Naive thymus-derived CD4-positive, alpha-beta T cell (primary cell): ENCODE data around the gene TRPM5. TPM values are rescaled to one million over a fixed set of nuclear protein-coding genes. Genes with fewer than 3 reads are reported as not detected.

Experiments used
- ATAC-seq: fragments of 150-1000 bp; cut with Tn5 transposase; 2 replicates; pipeline ENCODE4 v1.10.0; 2021; ENCODE audit warnings: mild to moderate bottlenecking, moderate library complexity
- CTCF ChIA-PET: fragments of 350-600 bp; sonication (Branson Sonifier 250); formaldehyde crosslinking; loops from one replicate; lab custom pipeline; 2021; ENCODE audit warnings: antibody characterized with exemption; lab: Charles Lee
- POLR2A ChIA-PET: fragments of 350-600 bp; sonication (Branson Sonifier 250); formaldehyde crosslinking; loops from one replicate; lab custom pipeline; 2021; ENCODE audit warnings: antibody characterized with exemption, inconsistent platforms; lab: Charles Lee
- DNase-seq, 9 donors: peaks; one replicate each; pipeline versions ENCODE4 v3.0.0 to v3.0.0-alpha.2; 2020 to 2022; ENCODE audit warnings: mixed read lengths in 1 of 9
- H3K27ac ChIP-seq: one replicate; pipeline ENCODE4 v1.7.0; 2013; ENCODE audit warnings: mild to moderate bottlenecking, low read depth, low read length, moderate library complexity
- H3K27me3 ChIP-seq, 2 donors: one replicate each; pipeline ENCODE4 v1.7.0; 2013; ENCODE audit warnings: low read length in 2 of 2, mild to moderate bottlenecking in 2 of 2, moderate library complexity in 2 of 2; ENCODE audit not compliant: control insufficient read depth in 2 of 2, insufficient read depth in 2 of 2
- H3K36me3 ChIP-seq, 3 experiments: 1 replicate in 2 of 3; 2 replicates in 1 of 3; pipeline ENCODE4 v1.7.0; 2013; ENCODE audit warnings: low read length in 3 of 3, mild to moderate bottlenecking in 3 of 3, moderate library complexity in 1 of 3; ENCODE audit not compliant: insufficient read depth in 3 of 3, control insufficient read depth in 2 of 3
- H3K4me1 ChIP-seq, 2 donors: one replicate each; pipeline ENCODE4 v1.7.0; 2013; ENCODE audit warnings: low read length in 2 of 2, mild to moderate bottlenecking in 2 of 2, moderate library complexity in 1 of 2; ENCODE audit not compliant: control insufficient read depth in 2 of 2, insufficient read depth in 2 of 2
- H3K4me3 ChIP-seq: 2 replicates; pipeline ENCODE4 v1.7.0; 2013; ENCODE audit warnings: mild to moderate bottlenecking, low read length
- H3K9me3 ChIP-seq, 3 experiments: 1 replicate in 2 of 3; 2 replicates in 1 of 3; pipeline ENCODE4 v1.7.0; 2013; ENCODE audit warnings: low read length in 3 of 3; ENCODE audit not compliant: control insufficient read depth in 2 of 3
- H3K27ac Mint-ChIP-seq, 9 donors: one replicate each; pipeline ENCODE4 v1.8.0; 2020 to 2022; ENCODE audit warnings: mixed read lengths in 9 of 9, mild to moderate bottlenecking in 8 of 9, moderate library complexity in 5 of 9, inconsistent platforms in 2 of 9
- H3K27me3 Mint-ChIP-seq, 5 donors: one replicate each; pipeline ENCODE4 v1.8.0; 2021 to 2022; ENCODE audit warnings: mixed read lengths in 5 of 5, mild to moderate bottlenecking in 1 of 5
- H3K36me3 Mint-ChIP-seq, 5 donors: one replicate each; pipeline ENCODE4 v1.8.0; 2020 to 2022; ENCODE audit warnings: mixed read lengths in 5 of 5, mild to moderate bottlenecking in 3 of 5, inconsistent platforms in 1 of 5
- H3K4me1 Mint-ChIP-seq, 7 donors: one replicate each; pipeline ENCODE4 v1.8.0; 2020 to 2022; ENCODE audit warnings: mixed read lengths in 7 of 7, mild to moderate bottlenecking in 3 of 7, inconsistent platforms in 1 of 7
- H3K4me3 Mint-ChIP-seq, 10 donors: one replicate each; pipeline ENCODE4 v1.8.0; 2020 to 2022; ENCODE audit warnings: mild to moderate bottlenecking in 10 of 10, mixed read lengths in 10 of 10, moderate library complexity in 6 of 10, inconsistent platforms in 2 of 10
- H3K9me3 Mint-ChIP-seq, 11 donors: one replicate each; pipeline ENCODE4 v1.8.0; 2020 to 2022; ENCODE audit warnings: mixed read lengths in 11 of 11, mild to moderate bottlenecking in 4 of 11, inconsistent platforms in 1 of 11, moderate library complexity in 1 of 11
- intact Hi-C, 2 donors: fragments of 100-400 bp; cut with micrococcal nuclease; formaldehyde crosslinking; loops; one replicate each; pipeline ENCODE4 v1.15.1; 2023
- polyA plus RNA-seq, 2 donors: library from polyadenylated mRNA; unstranded; fragments of 300-500 nt; fragmentation: Illumina TruSeq; gene quantifications; one replicate each; pipeline ENCODE4 v1.2.3, GENCODE V29; 2021
- total RNA-seq, 6 experiments: library from RNA in 5 of 6; stranded (reverse) in 5 of 6; gene quantifications; 1 replicate in 5 of 6; 2 replicates in 1 of 6; pipeline ENCODE4 v1.2.3 and lab custom pipeline; 2021 to 2026

TRPM5 gene
- total and polyA plus RNA-seq, 7 experiments from 2014 or later, result 0.05 to 1.1 (median 0.63) TPM; not detected in 1

- Mint-ChIP-seq H3K4me3 (no peak overlapping the region), H3K27ac (no peak overlapping the region), H3K4me1 (no peaks in the 10 kb centered on the region), H3K27me3 (no peaks in the 10 kb centered on the region), H3K36me3 (no peaks in the 10 kb centered on the region), H3K9me3 (no peaks in the 10 kb centered on the region)
- Histone ChIP-seq H3K36me3 (no peaks in the 10 kb centered on the region), H3K4me1 (no peaks in the 10 kb centered on the region), H3K27ac (no peak overlapping the region), H3K9me3 (no peaks in the 10 kb centered on the region), H3K27me3 (no peaks in the 10 kb centered on the region), H3K4me3 (no peak overlapping the region)
- no peak for DNase-seq
- intact Hi-C loops, result no loop called here
- POLR2A ChIA-PET, result no interaction called here
- CTCF ChIA-PET, result interaction anchor here (2.0 kb wide), 1 partner anchor 107 kb away, joined by 4 read pairs; no protein-coding TSS in a partner anchor
- ATAC-seq, result no peak
These were observed 32.6 kb downstream of the TRPM5 start for GRCh38 chr11:2411446-2412305.

DNA sequence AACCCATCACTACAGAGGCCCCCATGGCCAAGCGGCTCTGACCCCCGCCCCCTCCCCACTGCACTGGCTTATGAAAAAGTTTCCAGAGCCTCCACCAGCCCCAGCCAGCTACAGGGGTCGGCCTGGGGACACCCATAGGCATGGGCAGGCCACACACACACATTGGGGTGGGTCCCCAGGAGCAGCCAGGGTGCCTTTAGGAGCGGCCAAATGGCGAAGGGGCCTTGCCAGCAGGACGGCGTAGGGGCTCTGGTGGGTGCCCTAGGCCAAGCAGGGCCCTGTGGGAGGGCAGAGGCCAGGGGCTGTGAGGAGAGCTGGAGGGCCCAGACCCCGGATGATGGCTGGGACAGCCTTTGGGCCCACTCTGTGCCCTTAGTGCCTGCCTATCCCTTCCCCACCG, 33.7 kb downstream of the TRPM5 start:
- H3K36me3 Mint-ChIP-seq, result no peaks in the 10 kb centered on the region
- DNase-seq (no peak), ATAC-seq (no peak)
- no peak overlapping the region for H3K27ac Mint-ChIP-seq
- ChIA-PET POLR2A (interaction anchor here (1.1 kb wide), 1 partner anchor 10 kb away, joined by 4 read pairs; the partner anchor contains the start of gene TSSC4), CTCF (no interaction called here)
- Histone ChIP-seq H3K27ac (no peak overlapping the region), H3K27me3 (no peaks in the 10 kb centered on the region), H3K4me1 (no peaks in the 10 kb centered on the region), H3K4me3 (no peak overlapping the region), H3K9me3 (no peaks in the 10 kb centered on the region), H3K36me3 (no peaks in the 10 kb centered on the region)
- H3K27me3 Mint-ChIP-seq, result no peaks in the 10 kb centered on the region
- H3K4me1 Mint-ChIP-seq, result no peaks in the 10 kb centered on the region
- H3K4me3 Mint-ChIP-seq, result no peak overlapping the region
- intact Hi-C loops, result no loop called here
- no peaks in the 10 kb centered on the region for H3K9me3 Mint-ChIP-seq

GRCh38 chr11:2409611-2410468, 34.5 kb downstream of the TRPM5 start:
- Mint-ChIP-seq H3K4me1 (no peaks in the 10 kb centered on the region), H3K9me3 (no peaks in the 10 kb centered on the region), H3K4me3 (no peak overlapping the region), H3K36me3 (no peaks in the 10 kb centered on the region), H3K27ac (no peak overlapping the region), H3K27me3 (no peaks in the 10 kb centered on the region)
- POLR2A ChIA-PET, result interaction anchor here (1.1 kb wide), 1 partner anchor 9 kb away, joined by 4 read pairs; the partner anchor contains the start of gene TSSC4
- no peaks in the 10 kb centered on the region for H3K27me3 ChIP-seq
- H3K9me3 ChIP-seq, result no peaks in the 10 kb centered on the region
- ATAC-seq (no peak), DNase-seq (no peak)
- H3K4me1 ChIP-seq, result no peaks in the 10 kb centered on the region
- H3K36me3 ChIP-seq, result peaks cover 0 to under 1% (median 0%) of the 10 kb centered on the region in 3 experiments
- H3K4me3 ChIP-seq, result no peak overlapping the region
- CTCF ChIA-PET, result no interaction called here
- H3K27ac ChIP-seq, result no peak overlapping the region
- intact Hi-C loops, result loop anchor here in 1 of 2 donors (10.0 kb wide), 1 partner anchor 1095 kb away; no protein-coding TSS in a partner anchor

DNA sequence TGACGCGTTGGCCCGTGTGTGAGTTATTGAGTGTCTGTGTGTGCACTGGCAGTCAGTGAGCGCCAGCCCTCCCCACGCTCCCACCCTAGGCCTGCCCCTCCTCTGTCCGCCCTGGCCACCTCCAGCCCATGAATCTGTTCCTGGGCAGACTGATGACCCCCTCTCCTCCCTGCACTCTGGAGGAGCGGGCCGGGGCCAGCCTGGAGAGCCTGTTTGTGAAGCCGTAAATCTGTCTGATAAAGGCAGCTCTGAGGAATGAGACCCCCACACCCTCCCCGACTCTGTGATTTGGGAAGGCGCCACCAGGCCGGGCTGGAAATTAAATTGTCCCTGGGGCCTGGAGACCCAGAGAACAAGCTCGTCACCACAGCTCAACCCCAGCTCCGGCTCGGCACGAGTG, 35.2 kb downstream of the TRPM5 start:
- intact Hi-C loops, result loop anchor here in 1 of 2 donors (10.0 kb wide), 1 partner anchor 1094 kb away; no protein-coding TSS in a partner anchor
- no peaks in the 10 kb centered on the region for H3K27me3 Mint-ChIP-seq
- no peak overlapping the region for H3K4me3 Mint-ChIP-seq
- CTCF ChIA-PET, result interaction anchor here (0.6 kb wide), 1 partner anchor 128 kb away, joined by 3 read pairs; no protein-coding TSS in a partner anchor
- H3K36me3 ChIP-seq, result peaks cover 0 to 8% (median 0%) of the 10 kb centered on the region in 3 experiments
- H3K9me3 ChIP-seq, result no peaks in the 10 kb centered on the region
- no peak for DNase-seq
- POLR2A ChIA-PET, result no interaction called here
- H3K9me3 Mint-ChIP-seq, result no peaks in the 10 kb centered on the region
- no peak for ATAC-seq
- H3K4me1 Mint-ChIP-seq, result no peaks in the 10 kb centered on the region
- no peaks in the 10 kb centered on the region for H3K36me3 Mint-ChIP-seq
- H3K4me3 ChIP-seq, result no peak overlapping the region
- no peaks in the 10 kb centered on the region for H3K4me1 ChIP-seq
- no peaks in the 10 kb centered on the region for H3K27me3 ChIP-seq
- no peak overlapping the region for H3K27ac Mint-ChIP-seq
- no peak overlapping the region for H3K27ac ChIP-seq

DNA sequence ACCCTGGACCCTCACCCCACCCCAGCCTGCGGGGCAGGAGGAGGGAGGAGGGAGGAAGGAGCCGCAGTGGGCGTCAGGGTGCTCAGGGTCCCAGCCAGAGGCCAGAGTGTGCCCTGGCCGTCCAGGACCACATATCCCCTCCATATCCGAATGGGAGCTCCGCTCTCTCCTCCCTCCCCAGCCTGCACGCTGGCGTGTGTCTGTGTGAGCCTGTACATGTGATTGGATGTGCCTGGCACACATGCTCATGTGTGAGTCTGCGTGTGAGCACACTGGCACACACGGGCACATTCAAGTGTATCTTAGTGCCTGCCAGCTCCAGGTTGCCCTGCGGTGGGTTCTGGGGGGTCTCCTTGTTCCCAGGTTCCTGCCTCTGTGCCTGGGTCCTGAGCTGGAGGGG, 35.6 kb downstream of the TRPM5 start:
- H3K27ac ChIP-seq, result no peak overlapping the region
- no peaks in the 10 kb centered on the region for H3K9me3 ChIP-seq
- Mint-ChIP-seq H3K4me1 (peaks cover 0 to 2% (median 0%) of the 10 kb centered on the region in 7 donors), H3K9me3 (no peaks in the 10 kb centered on the region), H3K27ac (no peak overlapping the region), H3K36me3 (peaks cover 0 to 4% (median 0%) of the 10 kb centered on the region in 5 donors), H3K27me3 (no peaks in the 10 kb centered on the region), H3K4me3 (no peak overlapping the region)
- H3K27me3 ChIP-seq, result no peaks in the 10 kb centered on the region
- intact Hi-C loops, result loop anchor here in 1 of 2 donors (10.0 kb wide), 1 partner anchor 1094 kb away; no protein-coding TSS in a partner anchor
- ATAC-seq (no peak), DNase-seq (no peak)
- CTCF ChIA-PET, result interaction anchor here (0.6 to 0.7 kb wide), 2 partner anchors 128 to 214 kb away, joined by 3 read pairs; no protein-coding TSS in a partner anchor
- POLR2A ChIA-PET, result no interaction called here
- peaks cover 0 to 13% (median 0%) of the 10 kb centered on the region in 3 experiments for H3K36me3 ChIP-seq
- H3K4me3 ChIP-seq, result no peak overlapping the region
- no peaks in the 10 kb centered on the region for H3K4me1 ChIP-seq

GRCh38 chr11:2406878-2407410, 37.4 kb downstream of the TRPM5 start:
- Mint-ChIP-seq H3K27ac (no peak overlapping the region), H3K9me3 (no peaks in the 10 kb centered on the region), H3K4me1 (peaks cover 0 to 8% (median 2%) of the 10 kb centered on the region in 7 donors), H3K4me3 (no peak overlapping the region), H3K27me3 (no peaks in the 10 kb centered on the region), H3K36me3 (peaks cover 0 to 9% (median 0%) of the 10 kb centered on the region in 5 donors)
- ChIA-PET POLR2A (interaction anchor here (0.8 kb wide), 1 partner anchor 310 kb away, joined by 3 read pairs; no protein-coding TSS in a partner anchor), CTCF (no interaction called here)
- no peaks in the 10 kb centered on the region for H3K9me3 ChIP-seq
- peaks cover 0 to 30% (median 0%) of the 10 kb centered on the region in 3 experiments for H3K36me3 ChIP-seq
- H3K27ac ChIP-seq, result no peak overlapping the region
- DNase-seq (no peak), ATAC-seq (no peak)
- no peaks in the 10 kb centered on the region for H3K27me3 ChIP-seq
- intact Hi-C loops, result loop anchor here in 1 of 2 donors (10.0 kb wide), 1 partner anchor 1092 kb away; no protein-coding TSS in a partner anchor
- H3K4me3 ChIP-seq, result no peak overlapping the region
- H3K4me1 ChIP-seq, result peaks cover 2 to 6% of the 10 kb centered on the region in 2 donors
